Gastroesophageal sphincter (tissue), 4 donors: ENCODE results near the gene IL1B. TPM values are rescaled to one million over a fixed set of nuclear protein-coding genes. Genes with fewer than 3 reads are reported as not detected.

Source experiments
- ATAC-seq: fragments of 150-250 bp; one replicate; pipeline ENCODE4 v1.9.1; 2016; ENCODE audit warnings: mild to moderate bottlenecking, moderate library complexity
- H3K27ac ChIP-seq, 4 donors: fragments of 200-600 bp; sonication (generic) in 3 of 4; 1 replicate in 3 of 4; 2 replicates in 1 of 4; pipeline ENCODE4 v1.5.1; 2016 to 2019
- H3K27me3 ChIP-seq: fragments of 200-600 bp; sonication (generic); one replicate; pipeline ENCODE4 v1.5.1; 2019
- H3K36me3 ChIP-seq, 2 donors: fragments of 200-600 bp; sonication (generic); one replicate each; pipeline ENCODE4 v1.5.1; 2019; ENCODE audit warnings: control low read depth in 1 of 2
- H3K4me1 ChIP-seq, 3 donors: fragments of 200-600 bp; sonication (generic); 1 replicate in 2 of 3; 2 replicates in 1 of 3; pipeline ENCODE4 v1.5.1; 2016 to 2019; ENCODE audit warnings: control low read depth in 2 of 3
- H3K4me3 ChIP-seq, 2 donors: fragments of 200-600 bp; sonication (generic); one replicate each; pipeline ENCODE4 v1.5.1; 2019; ENCODE audit warnings: mild to moderate bottlenecking in 1 of 2, moderate library complexity in 1 of 2
- H3K9me3 ChIP-seq, 3 donors: fragments of 200-600 bp; sonication (generic); one replicate each; pipeline ENCODE4 v1.5.1; 2017 to 2019; ENCODE audit warnings: control low read depth in 2 of 3
- CTCF ChIP-seq, 4 experiments: fragments of 200-600 bp in 2 of 4; fragments of 450-650 bp in 2 of 4; sonication (generic) in 1 of 4; IDR thresholded peaks; one replicate each; pipeline ENCODE4 v1.5.1; 2017 to 2019; ENCODE audit warnings: antibody characterized with exemption in 4 of 4, mild to moderate bottlenecking in 2 of 4, moderate library complexity in 2 of 4
- EP300 ChIP-seq: sonication (generic); formaldehyde crosslinking; IDR thresholded peaks from one replicate; pipeline ENCODE4 v1.6.1; 2017; ENCODE audit warnings: antibody characterized with exemption, mild to moderate bottlenecking
- POLR2A ChIP-seq, 2 donors: fragments of 450-650 bp; IDR thresholded peaks; one replicate each; pipeline ENCODE4 v1.6.1; 2017; ENCODE audit warnings: antibody characterized with exemption in 2 of 2, mild to moderate bottlenecking in 2 of 2, moderate library complexity in 1 of 2
- POLR2AphosphoS5 ChIP-seq: sonication (generic); formaldehyde crosslinking; IDR thresholded peaks from one replicate; pipeline ENCODE4 v1.6.1; 2017; ENCODE audit warnings: antibody characterized with exemption
- WGBS, 2 donors: methylation state at CpG; one replicate each; pipeline ENCODE4 v1.1.5; 2018; ENCODE audit warnings: low coverage in 1 of 2; 5-methylcytosine and 5-hydroxymethylcytosine counted together
- total RNA-seq, 4 donors: library from RNA; depleted of rRNA; stranded (reverse); fragments of >200 nt; gene quantifications; one replicate each; pipeline ENCODE4 v1.1.0, GENCODE V29; 2016

The IL1B gene
- total RNA-seq, 4 donors from 2014 or later: 2.7 to 3.2 TPM; not detected in 2

- Histone ChIP-seq H3K36me3 (no peaks in the 10 kb centered on the region), H3K4me3 (no peak overlapping the region), H3K9me3 (no peaks in the 10 kb centered on the region), H3K27me3 (no peaks in the 10 kb centered on the region), H3K4me1 (peaks cover 0 to 18% (median 0%) of the 10 kb centered on the region in 3 donors), H3K27ac (no peak overlapping the region)
- WGBS, 2 donors: 78 to 92% methylated on average over 5 of the region's 5 CpGs
- TF ChIP-seq POLR2AphosphoS5 (no peak), CTCF (IDR thresholded peaks at IDR 0.05) (no peak), POLR2A (IDR thresholded peaks at IDR 0.05) (no peak), EP300 (no peak)
- no peak for ATAC-seq
Observed at GRCh38 chr2:112792419-112792818, 44.2 kb downstream of the IL1B start.

DNA sequence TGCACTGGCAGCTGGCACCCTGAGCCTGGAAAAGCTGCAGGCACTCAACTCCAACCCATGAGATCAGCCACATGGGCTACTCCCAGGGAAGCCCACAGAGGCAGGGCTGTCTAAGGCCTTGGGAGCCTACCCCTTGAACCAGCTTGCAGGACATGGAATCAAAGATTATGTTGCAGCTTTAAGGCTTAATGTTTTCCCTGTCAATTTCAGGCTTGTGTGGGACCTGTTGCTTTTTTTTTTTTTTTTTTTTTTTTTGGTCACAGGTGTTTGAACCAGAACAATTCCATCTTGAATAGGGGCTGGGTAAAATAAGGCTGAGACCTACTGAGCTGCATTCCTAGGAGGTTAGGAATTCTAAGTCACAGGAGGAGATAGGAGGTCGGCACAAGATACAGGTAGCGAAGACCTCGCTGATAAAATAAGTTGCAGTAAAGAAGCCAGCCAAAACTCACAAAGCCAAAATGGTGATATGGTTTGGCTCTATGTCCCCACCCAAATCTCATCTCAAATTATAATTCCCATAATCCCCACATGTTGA lies 44.8 kb downstream of the IL1B start:
- H3K9me3 ChIP-seq: no peaks in the 10 kb centered on the region
- WGBS, 2 donors: 100% methylated on average over 1 of the region's 3 CpGs
- TF ChIP-seq POLR2A (IDR thresholded peaks at IDR 0.05): no peak
- no peak for TF ChIP-seq EP300
- no peak for TF ChIP-seq POLR2AphosphoS5
- no peak for TF ChIP-seq CTCF (IDR thresholded peaks at IDR 0.05)
- H3K27ac ChIP-seq: no peak overlapping the region
- H3K36me3 ChIP-seq: no peaks in the 10 kb centered on the region
- peaks cover 0 to 18% (median 0%) of the 10 kb centered on the region in 3 donors for H3K4me1 ChIP-seq
- no peaks in the 10 kb centered on the region for H3K27me3 ChIP-seq
- ATAC-seq: no peak
- H3K4me3 ChIP-seq: no peak overlapping the region

DNA sequence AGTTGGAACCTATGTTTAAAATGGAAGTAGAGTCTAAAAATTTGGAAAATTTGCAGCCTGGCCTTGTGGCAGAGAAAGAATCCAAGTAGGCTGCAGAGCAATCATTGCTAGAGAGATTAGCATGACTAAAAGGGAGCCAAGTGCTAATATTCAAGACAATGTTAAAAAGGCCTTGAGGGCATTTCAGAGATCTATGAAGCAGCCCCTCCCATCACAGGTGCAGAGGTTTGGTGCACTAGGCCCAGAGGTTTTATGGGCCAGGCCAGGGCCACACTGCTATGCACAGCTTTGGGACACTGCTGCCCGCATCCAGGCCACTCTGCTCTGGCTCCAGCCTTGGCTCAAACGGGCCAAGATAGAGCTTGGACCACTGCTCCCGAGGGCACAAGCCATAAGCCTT lies 45.6 kb downstream of the IL1B start:
- no peak for TF ChIP-seq POLR2A (IDR thresholded peaks at IDR 0.05)
- no peak for TF ChIP-seq CTCF (IDR thresholded peaks at IDR 0.05)
- no peak for TF ChIP-seq POLR2AphosphoS5
- Histone ChIP-seq H3K27me3 (no peaks in the 10 kb centered on the region), H3K27ac (no peak overlapping the region), H3K4me3 (no peak overlapping the region), H3K4me1 (peaks cover 0 to 18% (median 0%) of the 10 kb centered on the region in 3 donors), H3K9me3 (no peaks in the 10 kb centered on the region), H3K36me3 (no peaks in the 10 kb centered on the region)
- WGBS, 2 donors: 80% methylated on average over 1 of the region's 3 CpGs; no CpG with 5 or more reads in 1 of the 2 donors
- ATAC-seq: no peak

- Histone ChIP-seq H3K27me3 (no peaks in the 10 kb centered on the region), H3K36me3 (no peaks in the 10 kb centered on the region), H3K9me3 (no peaks in the 10 kb centered on the region), H3K4me1 (peaks cover 0 to 18% (median 0%) of the 10 kb centered on the region in 3 donors), H3K27ac (no peak overlapping the region), H3K4me3 (no peak overlapping the region)
- 95 to 96% methylated on average over 4 to 5 of the region's 5 CpGs for WGBS, 2 donors
- ATAC-seq: no peak
- TF ChIP-seq CTCF (IDR thresholded peaks at IDR 0.05): no peak
- no peak for TF ChIP-seq POLR2AphosphoS5
- TF ChIP-seq POLR2A (IDR thresholded peaks at IDR 0.05): no peak
- TF ChIP-seq EP300: no peak
Observed at GRCh38 chr2:112790305-112790704, 46.3 kb downstream of the IL1B start.

DNA sequence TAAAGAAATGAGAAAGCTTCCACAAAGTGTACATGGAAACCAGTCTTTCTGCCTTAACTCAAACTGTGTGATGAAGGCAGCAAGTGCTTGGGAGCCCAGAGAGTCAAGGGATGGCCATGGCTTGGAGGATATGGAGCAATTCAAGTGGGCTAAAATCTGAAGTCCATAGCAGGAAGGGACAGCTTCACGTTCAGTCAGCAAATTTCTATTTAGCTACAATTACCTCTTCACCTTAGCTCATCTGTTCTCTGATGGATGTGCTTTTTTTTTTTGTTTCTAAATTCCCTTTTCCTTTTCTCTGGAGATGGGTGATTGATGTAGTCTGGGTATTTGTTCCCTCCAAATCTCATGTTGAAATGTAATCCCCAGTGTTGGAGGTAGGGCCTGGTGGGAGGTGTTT lies 47.4 kb downstream of the IL1B start:
- no peak for TF ChIP-seq POLR2AphosphoS5
- no peak for TF ChIP-seq POLR2A (IDR thresholded peaks at IDR 0.05)
- Histone ChIP-seq H3K27ac (no peak overlapping the region), H3K4me3 (no peak overlapping the region), H3K36me3 (no peaks in the 10 kb centered on the region), H3K9me3 (no peaks in the 10 kb centered on the region), H3K27me3 (no peaks in the 10 kb centered on the region), H3K4me1 (peaks cover 0 to 9% (median 0%) of the 10 kb centered on the region in 3 donors)
- 73 to 79% methylated on average over 1 of the region's 1 CpG for WGBS, 2 donors
- no peak for ATAC-seq
